Natural killer cell (primary cell): ENCODE results near the gene WDR86. TPM values are rescaled to one million over a fixed set of nuclear protein-coding genes. Genes with fewer than 3 reads are reported as not detected.

ENCODE experiments used
- ATAC-seq, 3 donors: fragments of 150-1000 bp in 2 of 3; fragments of 200-7000 bp in 1 of 3; cut with Tn5 transposase; 1 replicate in 1 of 3; 2 replicates in 2 of 3; pipeline ENCODE4 v1.10.0; 2021; ENCODE audit warnings: mild to moderate bottlenecking in 2 of 3, moderate library complexity in 2 of 3
- DNase-seq, 2 donors: peaks; one replicate each; pipeline versions ENCODE4 v3.0.0 to v3.0.0-alpha.2; 2013 to 2021; ENCODE audit warnings: mixed read lengths in 1 of 2
- H3K27ac ChIP-seq: one replicate; pipeline ENCODE4 v1.5.1; 2013; ENCODE audit warnings: mild to moderate bottlenecking, low read length
- H3K27me3 ChIP-seq: one replicate; pipeline ENCODE4 v1.6.1; 2013; ENCODE audit warnings: low read length; ENCODE audit not compliant: control insufficient read depth, insufficient read depth
- H3K36me3 ChIP-seq: one replicate; pipeline ENCODE4 v1.6.1; 2013; ENCODE audit warnings: low read length; ENCODE audit not compliant: control insufficient read depth, insufficient read depth
- H3K4me1 ChIP-seq: one replicate; pipeline ENCODE4 v1.6.1; 2013; ENCODE audit warnings: low read length; ENCODE audit not compliant: control insufficient read depth, insufficient read depth
- H3K4me3 ChIP-seq: one replicate; pipeline ENCODE4 v1.5.1; 2013; ENCODE audit warnings: low read length
- H3K9me3 ChIP-seq: one replicate; pipeline ENCODE4 v1.6.1; 2013; ENCODE audit warnings: low read length; ENCODE audit not compliant: control insufficient read depth, insufficient read depth
- H3K27ac Mint-ChIP-seq, 2 donors: one replicate each; pipeline ENCODE4 v1.8.0; 2022; ENCODE audit warnings: mild to moderate bottlenecking in 2 of 2, mixed read lengths in 2 of 2, moderate library complexity in 1 of 2
- H3K27me3 Mint-ChIP-seq, 2 donors: one replicate each; pipeline ENCODE4 v1.8.0; 2022; ENCODE audit warnings: low read depth in 2 of 2, mixed read lengths in 2 of 2
- H3K36me3 Mint-ChIP-seq: one replicate; pipeline ENCODE4 v1.8.0; 2022; ENCODE audit warnings: mixed read lengths
- H3K4me1 Mint-ChIP-seq, 2 donors: one replicate each; pipeline ENCODE4 v1.8.0; 2022; ENCODE audit warnings: mixed read lengths in 2 of 2
- H3K4me3 Mint-ChIP-seq: one replicate; pipeline ENCODE4 v1.8.0; 2022; ENCODE audit warnings: mild to moderate bottlenecking, moderate library complexity, mixed read lengths
- H3K9me3 Mint-ChIP-seq, 2 donors: one replicate each; pipeline ENCODE4 v1.8.0; 2022; ENCODE audit warnings: mixed read lengths in 2 of 2
- WGBS: methylation state at CpG from one replicate; pipeline ENCODE4 v1.1.7; 2013; ENCODE audit warnings: missing lambda C conversion rate; ENCODE audit not compliant: insufficient coverage; 5-methylcytosine and 5-hydroxymethylcytosine counted together
- intact Hi-C: fragments of 100-400 bp; cut with micrococcal nuclease; formaldehyde crosslinking; loops from one replicate; pipeline ENCODE4 v1.14.2; 2022
- total RNA-seq, 4 donors: library from RNA; stranded (reverse); fragments of 120-200 nt in 1 of 4; gene quantifications; one replicate each; pipeline versions ENCODE4 v1.2.3 to v1.2.4, GENCODE V29; 2013 to 2022
- TF ChIP-seq, protein P1 (sequence below): fragments of 200-600 bp; IDR thresholded peaks from one replicate; pipeline ENCODE4 v1.8.0; 2022; ENCODE audit warnings: antibody characterized with exemption

Gene WDR86
- total RNA-seq, 3 donors from 2014 or later (not counting 1 experiment from before 2014, with no cell fraction given), result 1.6 to 4.6 (median 2.1) TPM

DNA sequence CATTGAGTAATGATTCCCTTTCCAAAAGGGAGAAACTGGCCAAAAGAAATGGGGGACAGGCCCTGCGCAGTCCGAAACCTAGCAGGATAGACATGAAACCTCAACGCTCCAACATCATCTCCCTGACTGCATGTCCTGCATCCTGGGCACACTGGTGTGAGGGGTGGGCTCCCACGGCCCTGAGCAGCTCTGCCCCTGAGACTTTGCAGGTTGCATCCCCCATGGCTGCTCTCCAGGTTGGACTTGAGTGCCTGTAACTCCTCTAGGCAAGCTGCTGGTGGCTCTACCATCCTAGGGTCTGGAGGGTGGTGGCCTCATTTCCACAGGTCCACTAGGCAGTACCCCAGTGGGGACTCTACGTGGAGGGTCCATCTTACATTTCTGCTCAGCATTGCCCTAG is 46.4 kb upstream of the WDR86 start:
- H3K27me3 Mint-ChIP-seq, result peaks cover 0 to 8% of the 10 kb centered on the region in 2 donors
- DNase-seq (no peak), ATAC-seq (no peak)
- H3K27me3 ChIP-seq, result no peaks in the 10 kb centered on the region
- no peak overlapping the region for H3K27ac Mint-ChIP-seq
- intact Hi-C loops, result no loop called here
- H3K4me3 ChIP-seq, result no peak overlapping the region
- H3K27ac ChIP-seq, result no peak overlapping the region
- WGBS, result 94% methylated on average over 5 of the region's 5 CpGs
- H3K36me3 Mint-ChIP-seq, result no peaks in the 10 kb centered on the region
- no peaks in the 10 kb centered on the region for H3K9me3 Mint-ChIP-seq
- H3K4me3 Mint-ChIP-seq, result no peak overlapping the region
- H3K9me3 ChIP-seq, result no peaks in the 10 kb centered on the region
- H3K4me1 Mint-ChIP-seq, result peaks cover 0 to 5% of the 10 kb centered on the region in 2 donors
- TF ChIP-seq, protein P1, sequence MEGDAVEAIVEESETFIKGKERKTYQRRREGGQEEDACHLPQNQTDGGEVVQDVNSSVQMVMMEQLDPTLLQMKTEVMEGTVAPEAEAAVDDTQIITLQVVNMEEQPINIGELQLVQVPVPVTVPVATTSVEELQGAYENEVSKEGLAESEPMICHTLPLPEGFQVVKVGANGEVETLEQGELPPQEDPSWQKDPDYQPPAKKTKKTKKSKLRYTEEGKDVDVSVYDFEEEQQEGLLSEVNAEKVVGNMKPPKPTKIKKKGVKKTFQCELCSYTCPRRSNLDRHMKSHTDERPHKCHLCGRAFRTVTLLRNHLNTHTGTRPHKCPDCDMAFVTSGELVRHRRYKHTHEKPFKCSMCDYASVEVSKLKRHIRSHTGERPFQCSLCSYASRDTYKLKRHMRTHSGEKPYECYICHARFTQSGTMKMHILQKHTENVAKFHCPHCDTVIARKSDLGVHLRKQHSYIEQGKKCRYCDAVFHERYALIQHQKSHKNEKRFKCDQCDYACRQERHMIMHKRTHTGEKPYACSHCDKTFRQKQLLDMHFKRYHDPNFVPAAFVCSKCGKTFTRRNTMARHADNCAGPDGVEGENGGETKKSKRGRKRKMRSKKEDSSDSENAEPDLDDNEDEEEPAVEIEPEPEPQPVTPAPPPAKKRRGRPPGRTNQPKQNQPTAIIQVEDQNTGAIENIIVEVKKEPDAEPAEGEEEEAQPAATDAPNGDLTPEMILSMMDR, result no peak
- H3K4me1 ChIP-seq, result no peaks in the 10 kb centered on the region
- no peaks in the 10 kb centered on the region for H3K36me3 ChIP-seq

DNA sequence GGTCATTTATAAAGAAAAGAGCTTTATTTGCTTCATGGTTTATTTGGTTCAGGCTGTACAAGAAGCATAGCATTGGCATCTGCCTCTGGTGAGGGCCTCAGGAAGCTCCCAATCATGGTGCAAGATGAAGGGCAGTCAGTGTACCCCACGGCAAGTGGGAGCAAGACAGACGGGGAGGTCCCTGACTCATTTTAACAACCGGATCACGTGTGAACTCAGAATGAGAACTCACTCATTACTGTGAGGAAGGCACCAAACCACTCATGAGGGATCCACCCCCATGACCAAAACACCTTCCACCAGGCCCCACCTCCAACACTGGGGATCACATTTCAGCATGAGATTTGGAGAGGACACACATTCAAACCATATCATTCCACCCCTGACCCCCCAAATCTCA is 45.9 kb upstream of the WDR86 start:
- Histone ChIP-seq H3K27ac (no peak overlapping the region), H3K4me1 (no peaks in the 10 kb centered on the region), H3K4me3 (no peak overlapping the region), H3K36me3 (no peaks in the 10 kb centered on the region), H3K9me3 (no peaks in the 10 kb centered on the region), H3K27me3 (no peaks in the 10 kb centered on the region)
- WGBS, result 70% methylated on average over 4 of the region's 4 CpGs
- H3K4me3 Mint-ChIP-seq, result no peak overlapping the region
- H3K27ac Mint-ChIP-seq, result no peak overlapping the region
- peaks cover 0 to 5% of the 10 kb centered on the region in 2 donors for H3K4me1 Mint-ChIP-seq
- peaks cover 5 to 11% of the 10 kb centered on the region in 2 donors for H3K27me3 Mint-ChIP-seq
- H3K36me3 Mint-ChIP-seq, result no peaks in the 10 kb centered on the region
- intact Hi-C loops, result no loop called here
- ATAC-seq, result no peak
- TF ChIP-seq, protein P1, result no peak
- H3K9me3 Mint-ChIP-seq, result no peaks in the 10 kb centered on the region
- no peak for DNase-seq

DNA sequence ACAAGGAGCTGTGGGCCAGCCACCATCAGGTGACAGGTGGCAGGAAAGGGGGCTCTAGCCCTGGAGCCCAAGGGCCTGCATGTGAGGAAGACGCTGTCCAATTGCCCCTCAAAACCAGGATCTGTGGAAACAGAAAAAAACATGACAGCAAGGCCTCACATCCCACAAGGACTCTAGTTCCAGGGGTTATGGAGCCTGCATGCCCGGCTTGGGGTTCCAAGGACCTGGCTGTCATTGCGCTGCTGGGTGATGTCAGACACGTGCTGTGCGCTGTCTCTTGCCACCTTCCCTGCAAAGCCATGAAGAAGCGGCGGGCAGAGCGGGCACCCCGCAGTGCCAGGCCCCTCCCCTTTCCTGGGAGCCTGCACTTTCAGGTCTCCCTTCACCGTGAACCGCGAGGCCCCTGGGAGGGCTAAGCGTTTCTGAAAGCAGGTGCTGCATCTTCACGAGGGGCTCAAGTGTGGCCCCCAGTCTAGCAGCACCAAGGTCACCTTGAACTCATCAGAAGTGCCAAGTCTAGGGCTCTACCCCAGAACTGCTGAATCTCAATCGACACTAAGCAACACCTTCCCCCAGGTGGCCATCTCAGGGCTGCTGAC is 45.2 kb upstream of the WDR86 start:
- H3K27ac Mint-ChIP-seq, result no peak overlapping the region
- TF ChIP-seq, protein P1, result no peak
- no peaks in the 10 kb centered on the region for H3K36me3 Mint-ChIP-seq
- no peaks in the 10 kb centered on the region for H3K9me3 Mint-ChIP-seq
- H3K27me3 Mint-ChIP-seq, result peaks cover 7 to 9% of the 10 kb centered on the region in 2 donors
- peaks cover 0 to 5% of the 10 kb centered on the region in 2 donors for H3K4me1 Mint-ChIP-seq
- intact Hi-C loops, result no loop called here
- Histone ChIP-seq H3K27ac (no peak overlapping the region), H3K36me3 (no peaks in the 10 kb centered on the region), H3K4me1 (no peaks in the 10 kb centered on the region), H3K4me3 (no peak overlapping the region), H3K27me3 (no peaks in the 10 kb centered on the region), H3K9me3 (no peaks in the 10 kb centered on the region)
- 88% methylated on average over 15 of the region's 15 CpGs for WGBS
- DNase-seq (no peak), ATAC-seq (no peak)
- H3K4me3 Mint-ChIP-seq, result no peak overlapping the region

DNA sequence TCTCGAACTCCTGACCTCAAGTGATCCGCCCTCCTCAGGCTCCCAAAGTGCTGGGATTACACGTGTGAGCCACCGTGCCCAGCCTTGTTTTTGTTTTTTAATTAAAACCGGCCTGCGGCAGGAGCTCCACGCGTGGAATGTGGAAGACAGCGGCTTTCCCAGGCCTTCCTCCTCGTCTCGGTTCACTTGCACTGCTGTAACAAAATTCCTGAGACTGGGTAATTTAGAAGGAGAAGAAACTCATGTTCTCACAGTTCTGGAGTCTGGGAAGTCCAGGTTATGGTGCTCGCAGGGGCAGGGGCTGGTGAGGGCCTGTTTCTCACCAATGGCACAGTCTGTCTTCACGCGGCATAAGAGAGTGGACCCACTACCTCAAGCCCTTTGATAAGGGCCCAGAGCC is 44.5 kb upstream of the WDR86 start:
- Histone ChIP-seq H3K4me3 (no peak overlapping the region), H3K9me3 (no peaks in the 10 kb centered on the region), H3K4me1 (no peaks in the 10 kb centered on the region), H3K27me3 (no peaks in the 10 kb centered on the region), H3K27ac (no peak overlapping the region), H3K36me3 (no peaks in the 10 kb centered on the region)
- Mint-ChIP-seq H3K27me3 (peaks cover 9 to 12% of the 10 kb centered on the region in 2 donors), H3K4me1 (peaks cover 0 to 5% of the 10 kb centered on the region in 2 donors), H3K4me3 (no peak overlapping the region), H3K27ac (no peak overlapping the region), H3K9me3 (no peaks in the 10 kb centered on the region), H3K36me3 (no peaks in the 10 kb centered on the region)
- 94% methylated on average over 14 of the region's 14 CpGs for WGBS
- no peak for ATAC-seq
- intact Hi-C loops, result no loop called here
- TF ChIP-seq, protein P1, result no peak
- DNase-seq, result no peak
